Amniotic stem cell (primary cell): ENCODE results near the gene EIF3D.
A peak's percentile ranks its signal among the peaks of the same experiment; 100 is the strongest.

ENCODE experiments used
- DNase-seq: peaks from one replicate; lab custom pipeline; 2025; lab: John Stamatoyannopoulos, UW

The EIF3D gene

GRCh38 chr22:36528795-36529751 is at the start of gene EIF3D:
Gene EIF3D (minus strand): TSS chr22:36529166. CDS start chr22:36526121, 3,045 bp downstream.
- DNase-seq, result peak; percentile 99

- DNase-seq, result no peak
Measured at GRCh38 chr22:36578619-36579018, 49.7 kb upstream of the EIF3D start.

GRCh38 chr22:36577019-36577418 is 48.1 kb upstream of the EIF3D start:
- peak; percentile 46 for DNase-seq

GRCh38 chr22:36574728-36575127 is 45.8 kb upstream of the EIF3D start:
- no peak for DNase-seq

- no peak for DNase-seq
Measured at GRCh38 chr22:36573815-36574363, 44.9 kb upstream of the EIF3D start.

- DNase-seq, result no peak
Measured at GRCh38 chr22:36571991-36572390, 43.0 kb upstream of the EIF3D start.

- DNase-seq, result no peak
Measured at GRCh38 chr22:36569999-36570398, 41.0 kb upstream of the EIF3D start.

- no peak for DNase-seq
Measured at GRCh38 chr22:36568846-36569245, 39.9 kb upstream of the EIF3D start.

- no peak for DNase-seq
Measured at GRCh38 chr22:36566720-36567119, 37.8 kb upstream of the EIF3D start.

GRCh38 chr22:36565686-36566085 is 36.7 kb upstream of the EIF3D start:
- DNase-seq, result no peak

- no peak for DNase-seq
Measured at GRCh38 chr22:36565159-36565507, 36.2 kb upstream of the EIF3D start.

GRCh38 chr22:36564422-36565158 is 35.6 kb upstream of the EIF3D start:
- no peak for DNase-seq

- DNase-seq, result no peak
Measured at GRCh38 chr22:36563898-36564297, 34.9 kb upstream of the EIF3D start.

GRCh38 chr22:36563444-36563843 is 34.5 kb upstream of the EIF3D start:
- no peak for DNase-seq

- DNase-seq, result no peak
Measured at GRCh38 chr22:36563001-36563400, 34.0 kb upstream of the EIF3D start.

GRCh38 chr22:36562261-36562835 is 33.4 kb upstream of the EIF3D start:
- DNase-seq, result no peak

GRCh38 chr22:36561291-36561811 is 32.4 kb upstream of the EIF3D start:
- DNase-seq, result no peak

- DNase-seq, result no peak
Measured at GRCh38 chr22:36560001-36560400, 31.0 kb upstream of the EIF3D start.

GRCh38 chr22:36554098-36554497 is 25.1 kb upstream of the EIF3D start:
- DNase-seq, result no peak

GRCh38 chr22:36552289-36552688 is 23.3 kb upstream of the EIF3D start:
- no peak for DNase-seq

GRCh38 chr22:36550701-36551495 is 21.9 kb upstream of the EIF3D start:
- no peak for DNase-seq
